Cardiac ventricle fibroblast (primary cell): ENCODE results near the gene HEXIM2. TPM values are rescaled to one million over a fixed set of nuclear protein-coding genes. Genes with fewer than 3 reads are reported as not detected.

ENCODE experiments used
- total RNA-seq: library from RNA; depleted of rRNA; stranded (reverse); fragments of >200 nt; gene quantifications from 2 replicates; pipeline ENCODE4 v1.2.3, GENCODE V29; 2015

HEXIM2 gene, protein sequence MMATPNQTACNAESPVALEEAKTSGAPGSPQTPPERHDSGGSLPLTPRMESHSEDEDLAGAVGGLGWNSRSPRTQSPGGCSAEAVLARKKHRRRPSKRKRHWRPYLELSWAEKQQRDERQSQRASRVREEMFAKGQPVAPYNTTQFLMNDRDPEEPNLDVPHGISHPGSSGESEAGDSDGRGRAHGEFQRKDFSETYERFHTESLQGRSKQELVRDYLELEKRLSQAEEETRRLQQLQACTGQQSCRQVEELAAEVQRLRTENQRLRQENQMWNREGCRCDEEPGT
- total RNA-seq: 3.9 and 12.4 TPM in 2 replicates

GRCh38 chr17:45161288-45162024 is at the start of gene HEXIM2:
TSS of gene HEXIM2 (plus strand) at chr17:45161875. CDS start at chr17:45162794, 919 bp downstream.

DNA sequence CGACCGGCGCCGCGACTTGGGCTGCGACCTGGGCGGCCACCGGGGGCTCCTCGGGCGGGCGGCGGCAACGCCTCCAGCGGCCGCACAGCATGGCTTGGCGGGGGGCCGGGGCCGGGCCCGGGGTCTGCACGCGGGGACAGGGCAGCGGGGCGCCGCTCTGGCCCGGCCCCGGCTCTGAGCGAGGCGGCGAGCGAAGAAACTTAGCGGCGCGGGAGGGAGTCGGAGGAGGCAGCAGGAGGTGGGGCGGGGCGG is 29.4 kb upstream of the HEXIM2 start, which contains the start of gene PLCD3:
Gene PLCD3, minus strand, starts transcription at position 196 of the 252 bp plus-strand sequence. Its CDS starts 105 bp downstream, at position 91.

GRCh38 chr17:45135192-45135977 is 26.3 kb upstream of the HEXIM2 start, which contains the start of gene ACBD4:
TSS of gene ACBD4 (plus strand) at chr17:45135687. CDS start at chr17:45136145, 458 bp downstream.

GRCh38 chr17:45148183-45149036 is 13.3 kb upstream of the HEXIM2 start, which contains the start of gene HEXIM1:
TSS of gene HEXIM1 (plus strand) at chr17:45148475. CDS start at chr17:45149191, 716 bp downstream.

Other genes starting within 250 kb of the HEXIM2 start
- not detected in 2 replicates for gene GFAP, start 246.4 kb upstream of the HEXIM2 start, total RNA-seq
- 1.00 and 1.5 TPM in 2 replicates for gene KIF18B, start 214.1 kb upstream of the HEXIM2 start, total RNA-seq
- gene C1QL1, start 193.6 kb upstream of the HEXIM2 start, total RNA-seq: 0.31 TPM in 1 of 2 replicates, not detected in the other
- 32.4 and 41.5 TPM in 2 replicates for gene DCAKD, start 110.2 kb upstream of the HEXIM2 start, total RNA-seq
- 66.6 and 83.0 TPM in 2 replicates for gene NMT1, start 100.6 kb upstream of the HEXIM2 start, total RNA-seq
- gene PLCD3, start 29.4 kb upstream of the HEXIM2 start, total RNA-seq: 50.9 and 93.2 TPM in 2 replicates
- gene ACBD4, start 26.2 kb upstream of the HEXIM2 start, total RNA-seq: 2.2 and 4.0 TPM in 2 replicates
- gene HEXIM1, start 13.4 kb upstream of the HEXIM2 start, total RNA-seq: 15.6 and 18.8 TPM in 2 replicates
- 7.9 and 8.0 TPM in 2 replicates for gene FMNL1, start 60.0 kb downstream of the HEXIM2 start, total RNA-seq
- gene SPATA32, start 100.2 kb downstream of the HEXIM2 start, total RNA-seq: not detected in 2 replicates
- gene MAP3K14, start 155.1 kb downstream of the HEXIM2 start, total RNA-seq: 9.2 and 10.0 TPM in 2 replicates